DND-41 (cell line): ENCODE measurements around the gene TMEM175.

Experiments
- ATAC-seq: fragments of 200-7000 bp; cut with Tn5 transposase; 3 replicates; pipeline ENCODE4 v1.9.1; 2021; ENCODE audit warnings: low read depth; ENCODE audit not compliant: insufficient read depth
- DNase-seq: peaks from one replicate; pipeline ENCODE4 v3.0.0-alpha.2; 2020
- H2AFZ ChIP-seq: 2 replicates; pipeline ENCODE4 v1.6.0; 2012; ENCODE audit warnings: low read depth, low read length
- H3K27ac ChIP-seq: 2 replicates; pipeline ENCODE4 v1.5.1; 2012; ENCODE audit warnings: low read length, inconsistent platforms
- H3K27me3 ChIP-seq: fragments of 200-600 bp; sonication (generic); 2 replicates; pipeline ENCODE4 v1.6.0; 2012; ENCODE audit warnings: low read length, mild to moderate bottlenecking, inconsistent platforms; ENCODE audit not compliant: insufficient read depth, poor library complexity
- H3K36me3 ChIP-seq: 2 replicates; pipeline ENCODE4 v1.5.1; 2012; ENCODE audit warnings: low read length, inconsistent platforms; ENCODE audit not compliant: insufficient read depth
- H3K4me1 ChIP-seq: 2 replicates; pipeline ENCODE4 v1.5.1; 2012; ENCODE audit warnings: mild to moderate bottlenecking, low read length; ENCODE audit not compliant: insufficient read depth
- H3K4me2 ChIP-seq: 2 replicates; pipeline ENCODE4 v1.6.0; 2012; ENCODE audit warnings: mild to moderate bottlenecking, moderate library complexity, low read length, inconsistent platforms; ENCODE audit not compliant: insufficient read depth
- H3K4me3 ChIP-seq, 2 experiments: fragments of 200-600 bp in 1 of 2; shearing (Covaris generic) in 1 of 2; 2 replicates each; pipeline ENCODE4 v1.5.1; 2012 to 2016; ENCODE audit warnings: inconsistent platforms in 2 of 2, low read length in 2 of 2, mild to moderate bottlenecking in 2 of 2, low read depth in 1 of 2, moderate library complexity in 1 of 2
- H3K79me2 ChIP-seq: 2 replicates; pipeline ENCODE4 v1.6.0; 2012; ENCODE audit warnings: low read length, inconsistent platforms; ENCODE audit not compliant: insufficient read depth
- H3K9ac ChIP-seq: 2 replicates; pipeline ENCODE4 v1.6.0; 2012; ENCODE audit warnings: low read depth, mild to moderate bottlenecking, inconsistent platforms, low read length, moderate library complexity
- H3K9me3 ChIP-seq: 2 replicates; pipeline ENCODE4 v1.5.1; 2012; ENCODE audit warnings: low read length, moderate library complexity, mild to moderate bottlenecking, inconsistent platforms; ENCODE audit not compliant: insufficient read depth, severe bottlenecking
- H4K20me1 ChIP-seq: 2 replicates; pipeline ENCODE4 v1.6.0; 2012; ENCODE audit warnings: low read length; ENCODE audit not compliant: insufficient read depth
- CTCF ChIP-seq: IDR thresholded peaks from 2 replicates; pipeline ENCODE4 v1.5.1; 2012; ENCODE audit warnings: borderline replicate concordance, low read length, moderate library complexity, mild to moderate bottlenecking; ENCODE audit not compliant: poor library complexity, severe bottlenecking; ENCODE audit errors: extremely low read depth
- EZH2 ChIP-seq: IDR thresholded peaks from 3 replicates; pipeline ENCODE4 v1.6.1; 2012; ENCODE audit warnings: borderline replicate concordance, low read depth, mild to moderate bottlenecking, moderate library complexity, low read length, inconsistent platforms; ENCODE audit not compliant: severe bottlenecking

Gene TMEM175

GRCh38 chr4:984336-985054, 52.2 kb downstream of the TMEM175 start:
- TF ChIP-seq EZH2: no peak
- no peak overlapping the region for H3K4me3 ChIP-seq
- no peak overlapping the region for H3K27ac ChIP-seq
- peaks cover 5% of the 10 kb centered on the region; the same call in 1 of the 2 replicates for H3K36me3 ChIP-seq
- peaks cover 16% of the 10 kb centered on the region for H4K20me1 ChIP-seq
- no peak overlapping the region for H2AFZ ChIP-seq
- H3K9me3 ChIP-seq: no peaks in the 10 kb centered on the region
- peaks cover 34% of the 10 kb centered on the region for H3K4me1 ChIP-seq
- no peak for DNase-seq
- peaks cover 27% of the 10 kb centered on the region for H3K79me2 ChIP-seq
- H3K9ac ChIP-seq: no peak overlapping the region
- ATAC-seq: no peak
- H3K4me2 ChIP-seq: peak overlapping the region; percentile 83; the same call in 1 of the 2 replicates
- H3K27me3 ChIP-seq: no peaks in the 10 kb centered on the region

GRCh38 chr4:985123-985830, 53.0 kb downstream of the TMEM175 start:
- TF ChIP-seq CTCF (no peak), EZH2 (no peak)
- Histone ChIP-seq H3K27me3 (no peaks in the 10 kb centered on the region), H3K4me3 (peak overlapping the region; percentile 35 to 61; a peak in 3 of 4 replicates), H3K4me1 (peaks cover 34% of the 10 kb centered on the region), H3K4me2 (peak overlapping the region; percentile 83), H3K9ac (peak overlapping the region; percentile 65), H2AFZ (no peak overlapping the region), H3K27ac (no peak overlapping the region; the same call in 1 of the 2 replicates), H3K36me3 (peaks cover 13% of the 10 kb centered on the region), H3K79me2 (peaks cover 27% of the 10 kb centered on the region), H3K9me3 (no peaks in the 10 kb centered on the region), H4K20me1 (peaks cover 24% of the 10 kb centered on the region)
- DNase-seq (no peak), ATAC-seq (no peak)

- Histone ChIP-seq H4K20me1 (peaks cover 28% of the 10 kb centered on the region), H3K4me1 (peaks cover 34% of the 10 kb centered on the region), H3K27me3 (no peaks in the 10 kb centered on the region), H3K79me2 (peaks cover 27% of the 10 kb centered on the region), H2AFZ (peak overlapping the region; percentile 63), H3K9ac (peak overlapping the region; percentile 65), H3K9me3 (no peaks in the 10 kb centered on the region), H3K36me3 (peaks cover 25% of the 10 kb centered on the region), H3K27ac (peak overlapping the region; percentile 67), H3K4me2 (peak overlapping the region; percentile 83), H3K4me3 (peak overlapping the region; percentile 35 to 61)
- peak; percentile 50 for ATAC-seq
- no peak for TF ChIP-seq CTCF
- no peak for TF ChIP-seq EZH2
- no peak for DNase-seq
These were observed 54.2 kb downstream of the TMEM175 start for GRCh38 chr4:986428-986878.
